HEK293 (cell line): ENCODE results near the gene TTC23.

ENCODE experiments used
- CTCF ChIA-PET: fragments of 350-600 bp; formaldehyde crosslinking; extraction: SDS; loops from one replicate; lab custom pipeline; 2021; ENCODE audit warnings: antibody characterized with exemption; lab: Yijun Ruan, JAX
- POLR2A ChIA-PET: fragments of 300-600 bp; formaldehyde crosslinking; extraction: SDS; loops from one replicate; lab custom pipeline; 2020; ENCODE audit warnings: antibody characterized with exemption, inconsistent platforms; lab: Yijun Ruan, JAX
- H3K27ac ChIP-seq: fragments of 200-500 bp; sonication (Bioruptor generic); 2 replicates; pipeline ENCODE4 v1.5.1; 2014; ENCODE audit warnings: low read depth, low read length, control low read depth, inconsistent platforms; ENCODE audit errors: extremely low read depth
- H3K36me3 ChIP-seq, 2 experiments: fragments of 200-500 bp in 1 of 2; sonication (Bioruptor generic) in 1 of 2; 1 replicate in 1 of 2; 2 replicates in 1 of 2; pipeline ENCODE4 v1.5.1; 2014 to 2017; ENCODE audit warnings: inconsistent platforms in 2 of 2, low read length in 2 of 2; ENCODE audit not compliant: control insufficient read depth in 2 of 2, insufficient read depth in 1 of 2
- H3K4me1 ChIP-seq: fragments of 200-500 bp; sonication (Bioruptor generic); 2 replicates; pipeline ENCODE4 v1.5.1; 2014; ENCODE audit warnings: mild to moderate bottlenecking, low read length, inconsistent platforms; ENCODE audit not compliant: control insufficient read depth, insufficient read depth
- H3K4me3 ChIP-seq: 2 replicates; pipeline ENCODE4 v1.5.1; 2011; ENCODE audit warnings: low read depth, mild to moderate bottlenecking, control low read depth, low read length, moderate library complexity
- H3K9me3 ChIP-seq: fragments of 200-500 bp; sonication (Bioruptor generic); 2 replicates; pipeline ENCODE4 v1.5.1; 2014; ENCODE audit warnings: low read depth, low read length, inconsistent platforms; ENCODE audit not compliant: control insufficient read depth, insufficient read depth
- BCL11B ChIP-seq: fragments of 450-650 bp; formaldehyde crosslinking; IDR thresholded peaks from 2 replicates; pipeline ENCODE4 v1.5.1; 2016; ENCODE audit warnings: low read depth, missing biosample characterization, missing genetic modification characterization
- GLI2 ChIP-seq: fragments of 450-650 bp; formaldehyde crosslinking; IDR thresholded peaks from 2 replicates; pipeline ENCODE4; 2017; ENCODE audit warnings: missing biosample characterization, missing genetic modification characterization, low read depth, borderline replicate concordance
- GLI4 ChIP-seq: fragments of 450-650 bp; formaldehyde crosslinking; IDR thresholded peaks from 2 replicates; pipeline ENCODE4 v1.5.1; 2016; ENCODE audit warnings: missing biosample characterization, missing genetic modification characterization
- HOXA7 ChIP-seq: sonication (generic); formaldehyde crosslinking; IDR thresholded peaks from 2 replicates; pipeline ENCODE4 v1.8.1; 2022; ENCODE audit warnings: missing genetic modification reagents, borderline replicate concordance
- KLF1 ChIP-seq: fragments of 450-650 bp; formaldehyde crosslinking; IDR thresholded peaks from 2 replicates; pipeline ENCODE4 v1.5.1; 2016; ENCODE audit warnings: missing biosample characterization, missing genetic modification characterization
- KLF10 ChIP-seq: fragments of 450-650 bp; IDR thresholded peaks from 2 replicates; pipeline ENCODE4 v1.5.1; 2018; ENCODE audit warnings: missing biosample characterization, mild to moderate bottlenecking, missing genetic modification characterization
- PRDM1 ChIP-seq: fragments of 450-650 bp; formaldehyde crosslinking; IDR thresholded peaks from 2 replicates; pipeline ENCODE4; 2016; ENCODE audit warnings: missing biosample characterization, missing genetic modification characterization
- SETDB1 ChIP-seq: IDR thresholded peaks from one replicate; pipeline ENCODE4 v1.6.1; 2017; ENCODE audit warnings: mild to moderate bottlenecking, low read length, moderate library complexity, mixed read lengths; ENCODE audit not compliant: insufficient read length
- SP7 ChIP-seq: fragments of 450-650 bp; formaldehyde crosslinking; IDR thresholded peaks from 2 replicates; pipeline ENCODE4 v1.5.1; 2016; ENCODE audit warnings: missing biosample characterization, missing genetic modification characterization
- ZBTB48 ChIP-seq: fragments of 450-650 bp; formaldehyde crosslinking; IDR thresholded peaks from 2 replicates; pipeline ENCODE4 v1.5.1; 2016; ENCODE audit warnings: missing biosample characterization, missing genetic modification characterization
- ZNF174 ChIP-seq: fragments of 450-650 bp; formaldehyde crosslinking; IDR thresholded peaks from 2 replicates; pipeline ENCODE4 v1.5.0; 2017; ENCODE audit warnings: missing biosample characterization, mild to moderate bottlenecking, missing genetic modification characterization
- ZNF221 ChIP-seq: fragments of 450-650 bp; formaldehyde crosslinking; IDR thresholded peaks from 2 replicates; pipeline ENCODE4 v1.5.1; 2017; ENCODE audit warnings: missing biosample characterization, missing genetic modification characterization, borderline replicate concordance
- ZNF354C ChIP-seq: fragments of 450-650 bp; formaldehyde crosslinking; IDR thresholded peaks from 2 replicates; pipeline ENCODE4 v1.5.1; 2016; ENCODE audit warnings: missing biosample characterization, missing genetic modification characterization, low read depth, borderline replicate concordance
- ZNF549 ChIP-seq: fragments of 450-650 bp; IDR thresholded peaks from 2 replicates; pipeline ENCODE4 v1.5.1; 2018; ENCODE audit warnings: missing biosample characterization, missing genetic modification characterization, mild to moderate bottlenecking, inconsistent platforms, moderate library complexity
- ZNF623 ChIP-seq: fragments of 450-650 bp; formaldehyde crosslinking; IDR thresholded peaks from 2 replicates; pipeline ENCODE4 v1.5.1; 2016; ENCODE audit warnings: missing biosample characterization, missing genetic modification characterization
- ZNF660 ChIP-seq: fragments of 450-650 bp; IDR thresholded peaks from 2 replicates; pipeline ENCODE4 v1.5.1; 2018; ENCODE audit warnings: missing biosample characterization, mild to moderate bottlenecking, missing genetic modification characterization
- ZXDB ChIP-seq: fragments of 450-650 bp; formaldehyde crosslinking; IDR thresholded peaks from 2 replicates; pipeline ENCODE4 v1.5.1; 2016; ENCODE audit warnings: missing biosample characterization, missing genetic modification characterization
- TF ChIP-seq, protein P1 (sequence below): fragments of 450-650 bp; formaldehyde crosslinking; IDR thresholded peaks from 2 replicates; pipeline ENCODE4 v1.5.1; 2017; ENCODE audit warnings: missing biosample characterization, missing genetic modification characterization
- TF ChIP-seq, protein P2 (sequence below): fragments of 450-650 bp; formaldehyde crosslinking; IDR thresholded peaks from 2 replicates; pipeline ENCODE4 v1.5.1; 2017; ENCODE audit warnings: missing biosample characterization, missing genetic modification characterization
- TF ChIP-seq, protein P3 (sequence below): fragments of 450-650 bp; IDR thresholded peaks from 2 replicates; pipeline ENCODE4 v1.5.1; 2018; ENCODE audit warnings: missing biosample characterization, missing genetic modification characterization
- TF ChIP-seq, protein P4 (sequence below): fragments of 450-650 bp; formaldehyde crosslinking; IDR thresholded peaks from 2 replicates; pipeline ENCODE4 v1.5.1; 2016; ENCODE audit warnings: missing biosample characterization, missing genetic modification characterization, low read depth

TTC23 gene

DNA sequence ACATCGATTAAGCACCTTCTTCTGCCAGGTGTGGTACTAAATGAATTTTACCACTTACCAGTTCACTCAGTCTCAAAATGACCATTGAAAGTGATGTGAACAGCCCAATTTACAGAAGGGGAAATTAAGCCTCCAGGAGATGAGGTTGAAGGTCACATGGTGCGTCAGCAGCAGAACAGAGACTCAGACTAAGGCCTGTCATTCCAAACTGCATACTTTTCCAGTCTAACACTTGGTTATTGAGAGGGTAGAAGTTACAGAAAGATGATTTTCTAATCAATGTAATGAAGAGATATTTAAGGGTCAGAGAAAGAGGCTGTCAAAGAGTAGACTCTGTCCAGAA is 68.4 kb downstream of the TTC23 start:
- Histone ChIP-seq H3K36me3 (peaks cover 0 to 9% of the 10 kb centered on the region in 2 experiments; a peak in 2 of 3 replicates), H3K4me1 (peaks cover 3% of the 10 kb centered on the region; the same call in 1 of the 2 replicates), H3K9me3 (no peaks in the 10 kb centered on the region), H3K27ac (no peak overlapping the region), H3K4me3 (no peak overlapping the region)
- CTCF ChIA-PET = interaction anchor here (1.0 kb wide), 1 partner anchor 104 kb away, joined by 3 read pairs; no protein-coding TSS in a partner anchor
- POLR2A ChIA-PET = no interaction called here
- TF ChIP-seq SETDB1 (no peak), ZBTB48 (no peak), ZXDB (tag by site-specific recombination) (no peak), KLF10 (tag by site-specific recombination) (no peak), PRDM1 (tag by site-specific recombination) (no peak), ZNF549 (tag by site-specific recombination) (no peak), ZNF623 (tag by site-specific recombination) (no peak), SP7 (tag by site-specific recombination) (no peak), GLI4 (tag by site-specific recombination) (no peak), ZNF221 (tag by site-specific recombination) (no peak), KLF1 (no peak), ZNF354C (tag by site-specific recombination) (no peak)
- TF ChIP-seq, protein P1, sequence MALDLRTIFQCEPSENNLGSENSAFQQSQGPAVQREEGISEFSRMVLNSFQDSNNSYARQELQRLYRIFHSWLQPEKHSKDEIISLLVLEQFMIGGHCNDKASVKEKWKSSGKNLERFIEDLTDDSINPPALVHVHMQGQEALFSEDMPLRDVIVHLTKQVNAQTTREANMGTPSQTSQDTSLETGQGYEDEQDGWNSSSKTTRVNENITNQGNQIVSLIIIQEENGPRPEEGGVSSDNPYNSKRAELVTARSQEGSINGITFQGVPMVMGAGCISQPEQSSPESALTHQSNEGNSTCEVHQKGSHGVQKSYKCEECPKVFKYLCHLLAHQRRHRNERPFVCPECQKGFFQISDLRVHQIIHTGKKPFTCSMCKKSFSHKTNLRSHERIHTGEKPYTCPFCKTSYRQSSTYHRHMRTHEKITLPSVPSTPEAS = no peak

DNA sequence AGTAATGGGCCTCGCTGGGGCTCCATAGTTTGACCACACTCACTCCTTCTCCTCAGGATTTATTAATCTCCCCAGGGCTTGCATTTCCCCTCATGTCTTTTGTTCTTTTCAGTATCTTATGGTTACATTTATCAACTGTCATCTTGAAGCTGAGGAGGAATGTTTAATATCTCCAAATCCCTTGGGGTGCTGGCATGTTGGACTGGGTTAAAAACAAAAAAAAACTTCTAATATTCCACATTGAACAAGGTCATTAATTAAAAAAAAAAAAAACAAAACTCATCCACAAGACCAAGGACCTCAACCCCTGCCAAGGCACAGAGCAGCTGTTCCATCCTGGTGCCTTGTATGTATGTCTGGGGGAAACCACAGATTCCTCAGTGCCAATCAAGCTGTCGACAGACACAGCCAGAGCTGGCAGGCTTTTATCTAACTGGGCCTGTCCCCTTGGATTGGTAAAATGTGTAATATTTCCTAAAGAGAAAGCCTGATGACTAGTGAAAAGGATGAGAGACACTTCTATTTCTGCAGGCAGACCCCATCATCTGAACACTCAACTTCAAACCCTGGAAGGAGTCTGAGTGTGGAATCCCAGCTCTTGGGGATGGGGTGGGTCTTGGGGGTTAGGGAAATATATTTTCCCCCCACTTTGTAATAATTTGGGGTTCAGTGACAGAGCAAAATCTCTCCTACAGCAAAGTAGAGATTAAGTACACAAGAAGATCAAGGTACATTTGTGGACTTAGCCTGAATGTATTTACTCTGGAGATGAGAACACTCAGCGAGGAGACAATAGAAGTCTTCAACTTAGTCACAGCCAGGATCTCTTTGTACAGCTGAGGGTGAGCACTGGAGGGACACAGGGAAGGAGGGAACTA is 69.1 kb downstream of the TTC23 start:
- no peaks in the 10 kb centered on the region for H3K9me3 ChIP-seq
- peaks cover 3% of the 10 kb centered on the region; the same call in 1 of the 2 replicates for H3K4me1 ChIP-seq
- POLR2A ChIA-PET = no interaction called here
- H3K4me3 ChIP-seq = no peak overlapping the region
- no peak overlapping the region for H3K27ac ChIP-seq
- CTCF ChIA-PET = no interaction called here
- TF ChIP-seq GLI2 (tag by site-specific recombination) = no peak
- no peak for TF ChIP-seq ZNF174 (tag by site-specific recombination)
- TF ChIP-seq, protein P2, sequence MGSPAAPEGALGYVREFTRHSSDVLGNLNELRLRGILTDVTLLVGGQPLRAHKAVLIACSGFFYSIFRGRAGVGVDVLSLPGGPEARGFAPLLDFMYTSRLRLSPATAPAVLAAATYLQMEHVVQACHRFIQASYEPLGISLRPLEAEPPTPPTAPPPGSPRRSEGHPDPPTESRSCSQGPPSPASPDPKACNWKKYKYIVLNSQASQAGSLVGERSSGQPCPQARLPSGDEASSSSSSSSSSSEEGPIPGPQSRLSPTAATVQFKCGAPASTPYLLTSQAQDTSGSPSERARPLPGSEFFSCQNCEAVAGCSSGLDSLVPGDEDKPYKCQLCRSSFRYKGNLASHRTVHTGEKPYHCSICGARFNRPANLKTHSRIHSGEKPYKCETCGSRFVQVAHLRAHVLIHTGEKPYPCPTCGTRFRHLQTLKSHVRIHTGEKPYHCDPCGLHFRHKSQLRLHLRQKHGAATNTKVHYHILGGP (tag by site-specific recombination) = no peak
- TF ChIP-seq HOXA7 (CRISPR knock-in tag) = no peak
- TF ChIP-seq, protein P3, sequence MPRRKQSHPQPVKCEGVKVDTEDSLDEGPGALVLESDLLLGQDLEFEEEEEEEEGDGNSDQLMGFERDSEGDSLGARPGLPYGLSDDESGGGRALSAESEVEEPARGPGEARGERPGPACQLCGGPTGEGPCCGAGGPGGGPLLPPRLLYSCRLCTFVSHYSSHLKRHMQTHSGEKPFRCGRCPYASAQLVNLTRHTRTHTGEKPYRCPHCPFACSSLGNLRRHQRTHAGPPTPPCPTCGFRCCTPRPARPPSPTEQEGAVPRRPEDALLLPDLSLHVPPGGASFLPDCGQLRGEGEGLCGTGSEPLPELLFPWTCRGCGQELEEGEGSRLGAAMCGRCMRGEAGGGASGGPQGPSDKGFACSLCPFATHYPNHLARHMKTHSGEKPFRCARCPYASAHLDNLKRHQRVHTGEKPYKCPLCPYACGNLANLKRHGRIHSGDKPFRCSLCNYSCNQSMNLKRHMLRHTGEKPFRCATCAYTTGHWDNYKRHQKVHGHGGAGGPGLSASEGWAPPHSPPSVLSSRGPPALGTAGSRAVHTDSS (tag by site-specific recombination) = no peak
- no peak for TF ChIP-seq BCL11B (tag by site-specific recombination)
- no peak for TF ChIP-seq ZNF660 (tag by site-specific recombination)
- TF ChIP-seq, protein P4, sequence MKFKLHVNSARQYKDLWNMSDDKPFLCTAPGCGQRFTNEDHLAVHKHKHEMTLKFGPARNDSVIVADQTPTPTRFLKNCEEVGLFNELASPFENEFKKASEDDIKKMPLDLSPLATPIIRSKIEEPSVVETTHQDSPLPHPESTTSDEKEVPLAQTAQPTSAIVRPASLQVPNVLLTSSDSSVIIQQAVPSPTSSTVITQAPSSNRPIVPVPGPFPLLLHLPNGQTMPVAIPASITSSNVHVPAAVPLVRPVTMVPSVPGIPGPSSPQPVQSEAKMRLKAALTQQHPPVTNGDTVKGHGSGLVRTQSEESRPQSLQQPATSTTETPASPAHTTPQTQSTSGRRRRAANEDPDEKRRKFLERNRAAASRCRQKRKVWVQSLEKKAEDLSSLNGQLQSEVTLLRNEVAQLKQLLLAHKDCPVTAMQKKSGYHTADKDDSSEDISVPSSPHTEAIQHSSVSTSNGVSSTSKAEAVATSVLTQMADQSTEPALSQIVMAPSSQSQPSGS (tag by site-specific recombination) = no peak
- TF ChIP-seq KLF1 = no peak
- peaks cover 0 to 6% of the 10 kb centered on the region in 2 experiments; a peak in 1 of 3 replicates for H3K36me3 ChIP-seq
